ENCODE measurements around the gene NPHP3.
"Not testable (repeated sequence)": the region's sequence is repeated elsewhere in the genome, so short reads cannot be mapped to it uniquely, and the experiment has no call there.

The NPHP3 gene

DNA sequence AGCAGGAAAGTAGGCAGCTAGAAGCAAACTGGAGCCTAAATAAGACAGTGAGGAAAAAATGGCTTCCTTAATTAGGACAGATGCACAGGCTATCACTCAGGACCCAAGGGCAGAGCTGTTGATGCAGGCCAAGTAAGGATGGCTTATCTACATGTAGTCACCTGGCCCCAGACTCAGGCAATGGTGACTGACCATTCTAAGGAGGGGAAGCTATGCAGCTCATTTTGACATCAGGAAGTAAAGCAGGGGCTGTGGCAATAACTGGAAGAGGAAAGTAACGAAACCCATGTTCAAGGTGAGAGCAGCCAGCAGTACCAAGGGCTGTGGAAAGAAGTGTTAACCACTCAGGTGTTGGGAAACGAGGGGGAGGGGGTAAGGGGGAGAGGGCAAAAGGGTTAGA is 78.8 kb downstream of the NPHP3 start:
- H3K4me3 ChIP-seq (ENCODE audit: low read depth, low read length): no peak overlapping the region

DNA sequence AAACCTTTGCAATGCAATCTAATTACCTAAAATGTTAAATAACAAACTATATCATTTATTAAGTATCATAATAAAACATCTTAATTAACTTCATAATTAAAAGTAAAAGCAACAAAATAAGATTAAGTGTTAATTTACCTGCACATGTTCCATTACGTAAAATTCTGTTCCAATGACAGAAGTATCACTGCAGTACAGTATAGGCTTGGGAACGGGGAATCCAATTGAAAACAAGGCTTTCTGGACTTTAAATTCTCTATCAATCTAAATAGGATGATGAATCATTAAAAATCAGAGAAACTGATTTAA is 79.7 kb downstream of the NPHP3 start:
- H3K4me3 ChIP-seq (ENCODE audit: low read depth, low read length): no peak overlapping the region

DNA sequence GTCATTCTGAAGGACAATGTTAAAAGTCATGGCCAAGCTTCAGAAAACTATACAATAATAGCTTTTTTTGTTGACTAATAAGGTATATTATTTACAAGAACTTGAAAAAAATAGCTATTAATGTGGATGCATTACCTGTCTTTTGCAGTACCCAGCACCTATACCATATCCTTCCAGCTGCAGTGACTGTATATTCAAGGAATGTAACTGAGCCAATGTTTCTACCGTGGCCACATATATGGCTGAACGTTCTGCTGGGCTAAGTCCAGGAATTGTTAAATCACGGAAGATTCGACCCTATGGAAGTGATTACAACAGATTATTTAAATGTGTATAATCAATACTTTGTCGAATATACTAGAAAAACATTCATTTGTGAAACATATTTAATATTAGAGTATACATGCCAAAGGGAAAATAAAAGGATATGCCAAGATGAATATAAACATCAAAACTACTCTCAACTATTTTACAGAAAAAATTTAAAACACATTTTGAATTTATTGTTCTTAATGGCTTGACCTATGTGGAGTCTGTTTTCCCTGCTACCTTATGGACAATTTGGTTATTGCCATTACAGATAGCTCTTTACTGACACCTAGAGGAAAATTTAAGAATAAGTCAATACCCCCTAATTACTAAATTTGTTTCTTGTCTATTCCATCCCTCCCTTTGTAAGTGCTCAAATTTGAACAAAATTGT is 80.2 kb downstream of the NPHP3 start:
- H3K4me3 ChIP-seq (ENCODE audit: low read depth, low read length): no peak overlapping the region

DNA sequence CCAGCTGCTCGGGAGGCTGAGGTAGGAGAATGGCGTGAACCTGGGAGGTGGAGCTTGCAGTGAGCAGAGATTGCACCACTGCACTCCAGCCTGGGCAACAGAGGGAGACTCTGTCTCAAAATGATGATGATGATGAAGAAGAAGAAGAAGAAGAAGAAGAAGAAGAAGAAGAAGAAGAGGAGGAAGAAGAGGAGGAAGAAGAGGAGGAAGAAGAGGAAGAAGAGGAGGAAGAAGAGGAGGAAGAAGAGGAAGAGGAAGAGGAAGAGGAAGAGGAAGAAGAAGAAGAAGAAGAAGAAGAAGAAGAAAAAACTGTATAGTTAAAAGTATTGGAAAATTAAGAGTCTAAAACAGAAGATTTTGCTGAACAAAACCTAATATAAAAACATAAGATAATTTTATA is 80.8 kb downstream of the NPHP3 start:
- not testable (repeated sequence) for H3K4me3 ChIP-seq (ENCODE audit: low read depth, low read length)

DNA sequence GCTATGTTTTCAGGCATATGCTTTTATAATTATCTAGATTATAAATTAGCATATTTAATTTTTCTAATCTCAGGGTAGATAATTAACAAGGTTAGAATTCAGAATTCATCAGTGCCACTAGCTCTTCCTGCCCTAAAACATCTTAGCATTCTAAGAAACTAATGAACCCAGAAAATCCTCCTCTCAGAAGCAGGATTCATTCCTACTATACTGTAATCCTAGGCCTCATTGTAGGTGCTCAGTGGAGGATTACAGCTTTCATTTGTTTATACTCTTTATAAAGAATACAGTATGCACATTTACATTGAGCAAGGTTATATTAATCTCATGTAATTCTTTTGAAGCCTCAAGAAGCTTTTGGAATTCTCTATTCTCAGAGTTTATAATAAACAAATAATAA is 83.5 kb downstream of the NPHP3 start:
- no peak overlapping the region for H3K4me3 ChIP-seq (ENCODE audit: low read depth, low read length)

DNA sequence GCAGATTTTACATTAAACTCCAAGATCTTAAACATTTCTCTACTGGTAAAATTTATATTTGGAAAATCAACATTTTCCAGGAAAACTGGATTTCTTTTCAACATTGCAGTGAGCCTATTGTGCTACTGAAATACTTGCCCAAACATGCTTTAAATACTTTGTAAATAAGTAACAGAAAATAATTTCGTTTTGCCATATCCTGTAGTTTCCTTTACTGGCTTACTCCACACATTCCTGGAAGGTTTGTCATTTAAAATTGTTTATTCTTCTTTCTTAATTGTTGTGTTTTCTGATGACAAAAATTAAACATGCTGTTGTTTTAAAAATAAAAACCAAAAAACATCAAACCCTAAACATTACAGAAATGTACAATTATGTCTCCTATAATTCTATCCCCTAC is 84.6 kb downstream of the NPHP3 start:
- H3K4me3 ChIP-seq (ENCODE audit: low read depth, low read length): no peak overlapping the region

DNA sequence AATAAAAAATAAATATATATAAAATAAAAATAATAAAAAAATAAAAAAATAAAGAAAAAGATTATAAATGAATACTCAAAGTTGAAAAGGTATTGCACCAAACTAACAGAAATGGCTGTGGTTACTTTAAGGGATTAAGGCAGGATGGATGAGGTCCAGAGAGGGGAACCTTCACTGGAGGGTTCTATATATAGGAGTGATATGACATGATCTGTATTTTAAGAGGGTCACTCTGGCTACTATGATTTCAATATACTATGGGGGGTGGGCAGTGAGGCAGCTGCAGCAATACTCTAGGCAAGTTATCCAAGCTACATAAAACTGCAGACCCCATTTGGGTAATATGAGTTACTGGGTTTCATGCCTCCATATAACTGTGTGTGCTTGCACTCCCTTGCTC is 87.2 kb downstream of the NPHP3 start:
- H3K4me3 ChIP-seq (ENCODE audit: low read depth, low read length): no peak overlapping the region
